ELR (cell line): ENCODE results near the gene FANCE.
"Not testable (repeated sequence)": the region's sequence is repeated elsewhere in the genome, so short reads cannot be mapped to it uniquely, and the experiment has no call there.

ENCODE experiments used
- DNase-seq: peaks from one replicate; pipeline ENCODE4 v3.0.0-alpha.2; 2015; ENCODE audit warnings: low read depth

The FANCE gene

DNA sequence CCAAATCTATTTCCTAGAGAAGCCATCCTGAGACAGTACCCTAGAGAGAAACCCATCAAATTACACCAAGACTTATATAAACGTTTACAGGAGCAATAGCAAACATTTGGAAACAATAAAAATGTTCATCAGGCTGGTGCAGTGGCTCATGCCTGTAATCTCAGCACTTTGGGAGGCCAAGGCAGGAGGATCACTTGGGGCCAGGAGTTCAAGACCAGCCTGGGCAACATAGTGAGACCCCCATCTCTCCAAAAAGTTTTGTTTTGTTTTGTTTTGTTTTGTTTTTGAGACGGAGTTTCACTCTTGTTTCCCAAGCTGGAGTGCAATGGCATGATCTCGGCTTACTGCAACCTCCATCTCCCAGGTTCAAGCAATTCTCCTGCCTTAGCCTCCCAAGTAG lies 19.4 kb upstream of the FANCE start:
- not testable (repeated sequence) for DNase-seq

DNA sequence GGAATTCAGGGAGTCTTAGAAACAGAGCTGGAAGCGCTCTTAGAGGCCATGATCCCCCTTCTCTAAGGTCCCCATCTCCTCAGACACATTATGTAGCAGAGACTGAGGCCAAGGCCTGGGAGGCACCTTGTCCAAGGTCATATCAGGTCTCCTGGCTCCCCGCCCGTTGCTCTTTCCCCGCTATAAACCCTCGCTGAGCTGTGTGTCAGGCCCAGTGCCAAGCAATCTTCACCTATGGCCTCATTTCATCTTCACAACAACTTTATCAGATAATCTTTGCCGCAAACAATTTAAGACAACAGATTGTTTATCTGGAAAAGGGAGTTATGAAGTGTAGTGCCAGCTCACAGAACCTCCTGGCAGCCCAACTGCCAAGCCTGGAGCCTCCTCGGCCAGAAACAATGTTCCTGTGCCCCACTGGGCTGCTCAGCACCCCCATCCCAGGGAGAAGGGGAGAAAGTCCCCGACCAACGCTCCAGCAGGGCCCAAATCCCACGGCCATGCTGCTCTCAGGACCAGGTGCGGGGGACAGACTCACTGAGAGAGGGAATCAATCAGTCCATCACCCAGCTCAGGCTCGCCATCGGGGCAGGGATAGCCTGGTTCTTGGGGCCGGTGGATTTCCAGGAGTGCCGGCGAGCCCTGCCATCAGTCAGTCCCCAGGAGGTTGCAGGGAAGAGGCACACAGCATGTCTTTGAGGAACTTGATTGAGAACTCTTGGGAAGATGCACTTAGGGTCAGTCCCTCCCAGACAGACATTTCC lies 16.9 kb upstream of the FANCE start:
- DNase-seq, result no peak

DNA sequence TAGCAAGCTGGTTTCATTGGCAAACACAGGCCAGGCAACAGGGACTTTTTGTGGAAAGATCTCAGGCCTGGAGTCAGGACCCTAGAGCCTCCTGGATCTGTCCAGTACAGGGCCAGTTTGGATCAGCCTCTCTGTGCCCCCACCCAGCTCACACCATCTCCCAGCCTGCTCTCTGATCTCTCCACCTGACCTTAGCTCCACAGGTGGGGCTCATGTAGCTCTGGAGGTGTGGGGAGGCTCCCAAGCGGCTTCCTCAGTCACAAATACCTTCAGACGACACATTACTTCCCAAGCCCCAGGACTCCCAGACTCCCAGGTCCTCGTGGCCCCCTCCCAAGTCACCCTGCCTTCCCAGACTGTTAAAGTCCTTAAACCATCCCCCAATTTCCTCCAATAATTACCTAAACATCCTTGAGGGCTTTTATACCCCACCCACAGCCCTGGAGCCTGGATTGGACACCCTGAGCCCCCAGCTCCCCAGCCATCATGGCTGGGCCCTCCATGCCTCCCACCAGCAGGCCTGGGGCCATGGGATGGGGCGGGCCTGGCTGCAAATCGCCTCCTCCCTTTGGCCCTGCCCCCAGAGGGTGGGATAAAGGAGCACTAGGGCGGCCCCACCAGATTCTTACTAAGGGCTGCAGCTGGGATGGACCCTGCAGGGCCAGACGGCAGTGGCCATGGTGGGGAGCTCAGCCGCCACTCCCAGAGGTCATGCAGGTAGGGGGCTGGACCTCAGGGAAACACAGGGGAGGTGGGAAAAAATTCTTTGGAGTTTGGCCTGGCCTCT lies 15.9 kb upstream of the FANCE start:
- no peak for DNase-seq

- not testable (repeated sequence) for DNase-seq
Measured at GRCh38 chr6:35438378-35439065, 13.6 kb upstream of the FANCE start.

DNA sequence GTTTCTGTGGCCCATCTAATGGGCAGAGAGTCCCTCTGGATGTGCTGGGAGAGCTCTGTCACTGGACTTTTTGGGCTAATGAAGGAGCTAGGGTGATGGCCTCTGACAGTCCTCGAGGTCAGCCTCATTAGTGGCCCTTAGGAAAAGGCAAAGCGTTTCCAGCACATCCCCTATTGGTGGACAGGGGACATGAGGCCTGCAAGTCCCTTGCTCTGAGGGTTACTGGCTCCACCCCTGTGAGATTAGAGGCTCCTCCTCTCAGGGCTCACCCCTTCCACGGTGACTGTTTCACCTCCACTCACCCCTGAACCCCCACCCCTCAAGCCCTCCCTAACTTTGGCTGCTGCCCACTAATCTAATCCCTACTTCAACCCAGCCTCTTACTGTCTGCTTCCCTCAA lies 12.8 kb upstream of the FANCE start:
- DNase-seq, result no peak

GRCh38 chr6:35441205-35441604 lies 10.9 kb upstream of the FANCE start:
- DNase-seq, result no peak

DNA sequence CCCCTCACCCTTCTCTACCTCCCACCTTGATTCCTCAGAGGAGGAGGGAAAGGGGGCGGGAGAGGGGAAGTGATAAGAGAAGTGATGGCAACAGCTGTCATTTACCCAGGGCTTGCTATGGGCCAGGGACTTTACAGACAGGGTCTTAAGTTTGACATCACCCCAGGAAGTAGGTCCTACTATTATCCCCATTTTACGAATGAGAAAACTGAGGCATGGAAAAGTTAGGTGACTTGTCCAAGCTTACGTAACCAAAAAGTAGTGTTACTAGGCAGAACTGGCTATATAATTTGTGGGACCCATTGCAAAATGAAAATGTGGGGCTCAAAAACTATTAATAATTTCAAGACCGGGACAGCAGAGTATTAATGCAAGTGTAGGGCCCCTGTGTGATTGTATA lies 10.5 kb upstream of the FANCE start:
- DNase-seq, result no peak

GRCh38 chr6:35442693-35443092 lies 9.4 kb upstream of the FANCE start:
- DNase-seq, result no peak

DNA sequence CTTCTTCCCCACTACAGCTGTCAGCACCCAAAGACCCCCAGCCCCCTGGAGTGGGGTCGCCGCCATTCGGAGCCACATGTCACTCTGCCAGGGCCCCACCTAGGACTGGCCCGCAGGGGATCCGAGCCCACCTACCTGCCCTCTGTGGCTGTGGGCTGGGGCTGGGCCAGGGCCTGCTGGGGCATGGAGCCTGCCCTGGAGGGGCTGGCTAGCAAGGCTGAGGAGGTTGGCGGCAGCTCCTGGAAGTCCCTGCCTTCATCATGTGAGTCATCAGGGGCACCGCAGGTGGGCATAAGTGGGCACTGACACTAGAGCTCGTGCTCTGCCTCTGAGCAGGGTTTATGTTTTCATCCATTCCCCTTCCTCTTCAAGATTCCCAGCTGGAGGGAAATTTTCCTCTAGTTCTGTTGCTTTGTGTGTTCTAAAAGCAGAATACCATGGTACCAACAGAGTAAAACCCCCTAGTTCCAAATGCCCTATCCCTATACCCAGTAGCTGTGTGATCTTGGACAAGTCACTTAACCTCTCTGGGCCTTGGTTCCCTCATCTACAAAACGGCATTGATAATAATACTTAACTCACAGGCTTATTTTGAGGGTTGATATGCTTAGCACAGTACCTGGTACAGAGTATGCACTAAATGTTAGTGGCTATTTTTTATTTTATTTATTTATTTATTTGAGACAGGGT lies 8.7 kb upstream of the FANCE start:
- DNase-seq, result no peak

DNA sequence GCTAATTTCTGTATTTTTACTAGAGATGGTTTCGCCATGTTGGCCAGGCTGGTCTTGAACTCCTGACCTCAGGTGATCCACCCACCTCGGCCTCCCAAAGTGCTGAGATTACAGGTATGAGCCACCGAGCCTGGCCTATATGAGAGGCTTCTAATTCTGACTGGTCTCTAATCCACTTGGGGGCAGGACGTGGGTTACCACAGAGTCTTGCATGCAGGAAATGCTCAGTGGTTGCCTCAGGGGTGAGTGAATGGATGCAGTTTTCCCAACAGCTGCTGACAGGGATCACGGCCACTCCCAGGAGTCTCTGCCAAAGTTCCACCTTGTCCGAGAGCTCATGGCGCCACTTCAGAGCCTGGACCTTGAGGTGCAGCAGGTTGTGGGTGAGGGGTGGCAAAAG lies 6.4 kb upstream of the FANCE start:
- DNase-seq, result peak; percentile 64

GRCh38 chr6:35448191-35448590 lies 3.9 kb upstream of the FANCE start:
- DNase-seq, result no peak

DNA sequence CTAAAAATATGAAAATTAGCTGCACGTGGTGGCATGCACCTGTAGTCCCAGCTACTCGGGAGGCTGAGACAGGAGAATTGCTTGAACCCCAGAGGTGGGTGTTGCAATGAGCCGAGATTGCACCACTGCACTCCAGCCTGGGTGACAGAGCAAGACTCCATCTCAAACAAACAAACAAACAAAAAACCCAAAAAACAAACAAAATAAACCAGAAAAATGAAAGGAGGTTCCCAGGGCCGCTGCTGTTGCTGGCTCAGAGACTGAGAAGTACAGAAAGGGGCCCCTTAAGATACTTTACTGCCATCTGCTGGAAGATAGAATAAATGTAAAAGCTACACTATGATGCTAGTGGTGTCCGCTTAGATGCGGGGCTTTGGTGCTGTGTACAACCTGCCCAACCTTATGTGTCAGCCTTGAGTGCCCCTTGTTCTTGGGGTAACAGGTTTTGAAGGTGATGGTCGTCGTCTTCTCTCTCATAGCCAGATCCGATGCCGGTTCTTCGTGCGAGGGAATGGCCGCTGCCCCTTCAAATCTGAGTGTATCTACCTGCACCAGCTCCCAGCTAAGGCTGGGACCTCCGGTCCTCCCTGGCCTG lies 2.8 kb upstream of the FANCE start:
- DNase-seq, result peak; percentile 89

GRCh38 chr6:35451354-35452182 lies 570 bp upstream of the FANCE start:
- DNase-seq, result peak; percentile 25

DNA sequence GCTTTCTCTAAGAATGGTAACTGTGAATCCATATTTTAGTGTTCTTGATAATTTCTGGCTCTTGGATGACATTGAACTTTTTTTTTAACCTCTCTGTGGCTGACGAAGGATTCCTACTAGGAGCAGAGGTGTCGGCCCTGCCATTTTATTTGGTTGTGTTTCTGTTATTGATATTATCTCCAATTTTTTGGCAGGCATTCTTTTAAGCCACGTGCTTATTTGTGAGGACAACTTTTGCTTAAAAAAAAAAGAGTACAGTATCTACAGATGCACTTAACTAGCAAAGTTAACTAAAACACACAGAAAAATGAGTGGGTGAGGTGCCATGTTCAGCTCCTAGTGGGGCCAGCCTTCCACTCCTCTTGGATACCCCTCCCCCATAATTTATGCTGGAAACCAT lies 1.1 kb downstream of the FANCE start:
- DNase-seq, result no peak

DNA sequence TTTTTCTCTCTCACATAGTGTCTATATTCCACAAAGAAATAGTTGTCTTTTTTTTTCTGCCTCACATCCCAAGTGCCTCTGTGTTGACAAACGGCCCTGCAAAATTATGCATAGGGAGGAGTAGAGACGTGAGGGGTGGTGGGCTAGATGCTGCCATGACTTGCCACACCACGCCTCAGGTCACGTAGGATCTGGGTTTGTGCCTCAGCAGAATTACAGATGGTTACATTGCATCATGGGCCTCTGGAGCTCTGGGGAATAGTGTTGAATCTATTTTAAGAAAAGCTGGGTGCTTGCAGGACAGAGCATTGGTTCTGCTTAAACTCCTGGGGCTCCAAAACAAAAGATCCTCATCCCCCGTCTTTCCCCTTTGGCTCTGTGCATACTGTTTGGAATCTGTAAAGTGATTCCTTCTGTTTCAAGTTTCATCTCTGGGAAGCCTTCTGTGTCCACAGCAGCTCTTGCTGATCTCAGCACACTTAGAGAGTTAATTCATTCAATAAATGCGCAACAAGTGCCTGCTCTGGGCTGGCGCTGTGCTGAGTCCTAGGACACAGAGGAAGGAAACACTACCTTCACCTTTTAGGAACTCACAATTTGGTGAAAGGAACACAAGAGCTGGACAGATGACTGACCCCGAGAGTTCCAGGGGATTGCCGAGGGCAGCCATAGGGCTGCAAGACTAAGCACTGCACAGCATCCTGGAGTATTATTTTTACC lies 2.4 kb downstream of the FANCE start:
- DNase-seq, result no peak

- DNase-seq, result no peak
Measured at GRCh38 chr6:35457907-35458306, 5.8 kb downstream of the FANCE start.

DNA sequence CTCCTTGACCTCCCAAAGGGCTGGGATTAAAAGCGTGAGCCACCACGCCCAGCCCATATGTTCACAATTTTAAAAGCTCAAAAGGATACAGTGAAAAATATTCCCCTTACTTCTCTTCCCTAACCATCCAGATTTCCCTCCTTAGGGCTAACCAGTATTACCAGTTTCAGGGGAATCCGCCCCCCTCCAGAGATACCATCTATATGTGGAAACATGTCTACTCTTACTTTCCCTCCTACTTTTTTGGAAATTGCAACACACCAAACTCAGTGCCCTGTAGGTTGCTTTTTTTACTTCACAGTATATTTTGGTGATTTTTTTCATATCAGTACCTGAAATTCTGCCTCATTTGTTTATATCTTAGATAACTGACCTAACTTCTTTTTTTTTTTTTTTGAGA lies 9.1 kb downstream of the FANCE start:
- no peak for DNase-seq

DNA sequence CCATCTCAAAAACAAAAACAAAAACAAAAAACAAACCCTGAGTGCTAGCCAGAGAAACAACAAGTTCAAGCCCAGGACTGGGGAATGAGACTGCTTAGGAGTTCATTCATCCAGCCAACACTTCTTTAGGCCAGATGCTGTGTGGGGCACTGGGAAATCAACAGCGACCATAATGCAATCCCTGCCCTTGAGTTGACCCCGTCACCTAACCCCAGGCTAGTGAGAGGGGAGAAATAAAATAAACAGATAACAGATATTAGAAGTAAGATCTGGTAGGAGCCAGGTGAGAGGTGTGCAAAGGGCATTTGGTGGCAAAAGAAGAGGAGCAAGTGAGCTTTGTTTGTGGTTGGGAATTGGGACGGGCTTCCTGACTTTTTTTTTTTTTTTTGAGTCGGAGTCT lies 11.2 kb downstream of the FANCE start:
- DNase-seq, result no peak

DNA sequence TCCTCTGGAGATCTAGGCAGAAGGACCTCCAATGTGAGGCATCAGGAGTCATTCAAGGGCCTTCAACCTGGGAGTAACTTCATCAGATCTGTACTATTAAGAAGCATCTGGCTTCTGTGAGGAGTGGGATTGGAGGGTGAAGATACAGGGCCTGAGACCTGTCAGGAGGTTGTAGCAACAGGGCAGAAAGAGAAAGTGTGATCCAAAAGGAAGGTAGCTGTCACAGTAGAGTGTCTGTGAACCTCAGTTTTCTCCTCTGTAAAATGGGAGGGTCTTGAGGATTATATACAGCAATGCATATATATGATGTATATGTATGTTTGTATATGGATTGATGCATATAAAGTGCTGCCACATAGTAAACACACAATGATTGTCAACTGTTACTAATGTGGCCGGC lies 13.5 kb downstream of the FANCE start:
- no peak for DNase-seq

GRCh38 chr6:35468181-35468979 lies 16.2 kb downstream of the FANCE start, which contains the start of gene RPL10A:
RPL10A (plus strand) TSS chr6:35468401; CDS start chr6:35468435, 34 bp downstream.
- peak; percentile 98 for DNase-seq
